Measurements from ENCODE around the gene DDX25. TPM values are rescaled to one million over a fixed set of nuclear protein-coding genes. Genes with fewer than 3 reads are reported as not detected.
"Not testable (repeated sequence)": the region's sequence is repeated elsewhere in the genome, so short reads cannot be mapped to it uniquely, and the experiment has no call there.

DDX25 gene
- polyA plus RNA-seq (ENCODE audit: insufficient read length in 12 of 12) = 1 to 10 TPM in 1 of 12 donors, under 1 TPM in 9, not detected in 2; 0.13 to 1.2 (median 0.60) TPM
- long read RNA-seq, donor 1, full-length matches to known transcripts = 2 of 2 reads
- long read RNA-seq, donor 1, partial matches to known transcripts = 0 of 2 reads
- long read RNA-seq, donor 1, other reads (novel, unspliced or antisense) = 0 of 2 reads
- long read RNA-seq, donor 2, full-length matches to known transcripts = 1 of 1 reads
- long read RNA-seq, donor 2, partial matches to known transcripts = 0 of 1 reads
- long read RNA-seq, donor 2, other reads (novel, unspliced or antisense) = 0 of 1 reads
- long read RNA-seq, donor 3 = 0 reads
- long read RNA-seq, donor 4 = 0 reads
- long read RNA-seq, donor 5 = 0 reads
- long read RNA-seq, donor 6 = 0 reads
- long read RNA-seq, donor 7 = 0 reads
- long read RNA-seq, donor 8 = 0 reads
- long read RNA-seq, donor 9 = 0 reads
- long read RNA-seq, donor 10 = 0 reads
- long read RNA-seq, donor 11 = 0 reads

DNA sequence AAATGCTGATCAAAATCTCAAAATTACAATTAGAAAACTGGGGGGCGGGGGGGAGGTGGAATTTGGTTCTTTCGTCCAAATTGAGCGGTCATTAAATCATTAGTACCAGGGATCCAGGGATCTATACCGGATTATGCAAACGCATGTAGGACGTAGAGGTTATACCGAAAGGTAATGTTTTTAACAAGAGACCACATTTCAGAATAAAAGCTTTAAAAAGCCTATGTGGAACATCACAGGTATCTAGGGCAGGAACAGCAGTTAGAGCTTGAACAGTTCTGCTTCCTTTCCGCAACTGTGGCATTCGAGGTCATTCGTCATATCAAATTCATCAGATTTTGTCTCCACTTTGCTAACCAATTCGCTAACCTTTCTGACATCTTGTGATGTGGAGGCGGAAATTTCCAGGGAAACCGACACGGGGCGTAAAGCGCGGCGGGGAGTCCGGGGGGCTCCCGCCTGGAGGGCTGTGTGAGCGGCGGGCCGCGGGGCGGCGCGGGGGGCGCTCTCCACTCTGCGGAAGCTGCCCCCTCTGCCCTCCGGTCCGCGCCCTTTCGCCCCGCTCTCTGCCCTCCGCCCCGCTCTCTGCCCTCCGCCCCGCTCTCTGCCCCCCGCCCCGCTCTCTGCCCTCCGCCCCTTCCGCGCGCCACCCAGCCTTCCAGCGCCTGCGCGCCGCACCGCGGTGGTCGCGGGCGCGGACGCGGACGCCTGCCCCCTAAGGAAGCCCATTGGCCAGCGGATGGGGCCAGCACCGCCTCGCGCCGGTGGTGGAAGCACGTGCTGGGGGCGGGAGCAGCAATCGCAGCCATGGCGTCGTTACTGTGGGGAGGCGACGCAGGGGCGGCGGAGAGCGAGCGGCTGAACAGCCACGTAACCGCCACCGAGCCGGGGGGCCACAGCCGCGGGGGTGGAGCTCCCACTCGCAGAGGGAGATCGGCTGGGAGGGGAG lies at the start of gene DDX25:
DDX25 (plus strand) TSS at position 798 of the 949 bp plus-strand sequence; CDS start at position 808, 10 bp downstream.
- DNase-seq = no peak

- DNase-seq = not testable (repeated sequence)
Observed at GRCh38 chr11:125857670-125858069, 46.6 kb upstream of the DDX25 start.

- not testable (repeated sequence) for DNase-seq
Observed at GRCh38 chr11:125862786-125863185, 41.5 kb upstream of the DDX25 start.

DNA sequence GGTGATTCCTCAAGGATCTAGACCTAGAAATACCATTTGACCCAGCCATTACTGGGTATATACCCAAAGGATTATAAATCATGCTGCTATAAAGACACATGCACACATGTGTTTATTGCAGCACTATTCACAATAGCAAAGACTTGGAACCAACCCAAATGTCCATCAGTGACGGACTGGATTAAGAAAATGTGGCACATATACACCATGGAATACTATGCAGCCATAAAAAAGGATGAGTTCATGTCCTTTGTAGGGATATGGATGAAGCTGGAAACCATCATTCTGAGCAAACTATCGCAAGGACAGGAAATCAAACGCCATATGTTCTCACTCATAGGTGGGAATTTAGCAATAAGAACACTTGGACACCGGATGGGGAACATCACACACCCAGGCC lies 39.0 kb upstream of the DDX25 start:
- not testable (repeated sequence) for DNase-seq

GRCh38 chr11:125869521-125869920 lies 34.8 kb upstream of the DDX25 start:
- no peak for DNase-seq

DNA sequence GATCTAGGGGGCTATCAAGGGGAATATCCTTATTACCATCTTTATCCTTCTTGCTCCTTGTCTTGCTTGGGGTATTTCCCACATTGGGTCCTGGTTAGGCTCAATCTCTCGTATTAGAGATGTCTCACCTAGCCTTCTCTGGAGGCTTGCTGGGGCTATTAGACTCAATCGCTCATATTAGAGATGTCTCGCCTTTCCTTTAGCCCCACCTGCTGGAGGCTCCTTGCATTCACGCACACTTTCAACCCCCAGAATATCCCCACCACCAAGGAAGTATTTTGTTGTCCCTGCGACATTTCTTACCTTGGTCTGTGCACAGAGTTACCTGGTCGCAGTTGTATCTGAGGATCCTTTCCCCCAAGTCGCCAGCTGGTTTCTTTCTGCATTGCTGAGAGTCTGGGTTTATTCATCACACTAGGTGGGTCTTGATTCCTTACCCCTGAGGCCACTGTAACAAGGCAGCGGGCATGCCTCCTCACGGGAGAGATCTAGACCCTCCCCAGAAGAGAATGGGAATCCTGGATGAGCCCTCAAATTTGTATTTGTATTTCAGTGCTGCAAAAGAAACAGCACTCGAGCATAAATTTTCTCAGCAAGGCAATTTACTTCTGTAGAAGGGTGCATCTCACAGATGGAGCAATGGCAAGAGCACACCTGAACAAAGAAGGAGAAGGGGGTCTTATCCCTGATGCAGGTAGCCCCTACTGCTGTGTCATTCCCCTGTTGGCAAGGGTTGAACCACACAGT lies 32.7 kb upstream of the DDX25 start:
- no peak for DNase-seq

DNA sequence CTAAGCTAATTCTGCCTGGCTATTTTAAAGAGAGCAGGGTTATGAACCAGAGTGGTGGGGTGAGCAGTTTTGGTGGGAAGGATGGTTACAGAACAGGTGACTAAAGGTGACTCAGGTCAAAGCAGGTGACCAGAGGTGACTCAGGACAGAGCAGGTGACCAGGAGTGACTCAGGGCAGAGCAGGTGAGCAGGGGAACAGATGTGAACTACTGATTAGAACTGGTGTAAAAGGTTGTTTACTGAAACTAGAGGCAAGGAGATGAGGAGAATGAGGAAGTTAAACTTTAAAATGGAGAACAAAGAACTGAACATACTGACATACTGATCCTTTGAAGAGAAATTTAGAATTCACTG lies 32.2 kb upstream of the DDX25 start:
- no peak for DNase-seq

DNA sequence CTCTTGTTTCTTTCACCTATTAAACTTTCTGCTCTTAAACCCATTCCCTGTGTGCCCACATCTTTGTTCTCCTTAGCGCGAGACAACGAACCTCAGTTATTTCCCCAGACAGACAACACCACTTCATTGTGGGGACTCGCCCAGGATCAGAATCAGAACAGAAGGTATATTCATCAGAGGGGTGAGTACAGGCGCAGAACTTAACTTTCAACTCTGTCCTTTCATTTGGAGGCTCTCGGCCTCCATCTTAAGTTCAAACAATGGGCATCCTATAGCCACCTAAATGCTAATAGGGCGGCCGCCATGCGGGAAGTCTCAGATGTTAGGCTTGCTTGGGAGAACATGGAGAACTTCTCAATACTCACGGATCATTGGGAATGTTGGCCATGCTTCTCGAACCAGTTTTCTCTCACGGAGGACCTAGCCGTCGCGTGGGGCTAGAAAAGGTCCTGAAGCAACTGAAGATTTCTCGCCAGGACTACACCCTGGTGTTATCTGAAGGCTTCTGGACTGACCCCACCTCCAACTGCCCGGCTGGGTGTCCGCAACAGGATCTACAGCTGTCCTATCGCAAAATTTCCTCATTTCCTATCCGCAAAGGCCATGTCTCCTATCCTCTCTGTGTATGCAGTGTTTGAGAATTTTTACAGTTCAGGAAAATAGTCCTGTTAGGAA lies 30.3 kb upstream of the DDX25 start:
- no peak for DNase-seq

DNA sequence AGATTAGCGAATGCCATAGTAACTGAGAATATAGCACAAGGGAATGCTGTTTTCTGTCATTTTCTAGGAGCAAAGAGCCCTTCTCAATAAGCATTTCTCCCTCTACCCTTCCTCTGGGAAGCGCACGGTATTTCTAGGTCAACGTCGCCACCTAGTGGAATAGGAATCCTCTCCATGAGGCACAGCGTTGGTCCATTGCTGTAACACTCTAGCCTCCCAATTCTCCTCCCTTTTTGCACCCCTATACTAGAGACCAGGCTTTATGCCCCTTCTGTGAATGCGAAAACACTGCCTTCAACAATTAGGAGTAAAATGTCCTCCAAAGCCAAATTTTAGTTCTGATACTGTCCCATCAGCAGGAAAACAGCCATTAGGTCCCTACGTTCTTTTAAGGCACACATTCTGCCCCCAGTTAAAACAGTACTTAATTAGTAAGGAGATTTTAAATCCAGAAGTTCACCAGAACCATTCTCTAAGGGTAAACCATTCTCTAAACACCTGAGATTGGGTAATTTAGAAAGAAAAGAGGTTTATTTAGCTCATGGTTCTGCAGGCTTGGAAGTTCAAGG lies 29.7 kb upstream of the DDX25 start:
- DNase-seq = peak; percentile 56

GRCh38 chr11:125881291-125881690 lies 23.0 kb upstream of the DDX25 start:
- no peak for DNase-seq

GRCh38 chr11:125883375-125883774 lies 20.9 kb upstream of the DDX25 start:
- DNase-seq = no peak

DNA sequence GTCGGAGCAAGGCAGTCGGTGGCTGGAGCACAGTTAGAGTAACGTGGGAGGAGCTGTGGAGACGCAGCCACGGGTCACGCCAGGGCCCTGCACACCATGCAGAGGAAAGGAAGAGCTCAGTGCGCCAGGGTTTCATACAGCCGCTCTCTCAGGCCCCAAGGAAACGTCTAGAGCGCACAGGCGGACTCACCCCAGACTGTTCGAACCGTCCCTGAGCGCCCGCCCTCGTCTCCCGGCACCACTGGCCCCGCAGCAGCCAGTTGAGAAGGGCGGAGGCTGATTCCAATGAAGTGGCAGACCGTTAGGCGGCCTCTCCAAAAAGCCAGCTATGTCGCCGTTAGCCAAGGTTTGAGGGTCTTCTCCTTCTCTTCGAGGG lies 17.3 kb upstream of the DDX25 start:
- peak; percentile 62 for DNase-seq

GRCh38 chr11:125887373-125888324 lies 16.7 kb upstream of the DDX25 start, which contains the start of gene HYLS1:
HYLS1 (plus strand) TSS chr11:125887668; CDS start chr11:125899369, 11,701 bp downstream.
- DNase-seq = peak; percentile 95

DNA sequence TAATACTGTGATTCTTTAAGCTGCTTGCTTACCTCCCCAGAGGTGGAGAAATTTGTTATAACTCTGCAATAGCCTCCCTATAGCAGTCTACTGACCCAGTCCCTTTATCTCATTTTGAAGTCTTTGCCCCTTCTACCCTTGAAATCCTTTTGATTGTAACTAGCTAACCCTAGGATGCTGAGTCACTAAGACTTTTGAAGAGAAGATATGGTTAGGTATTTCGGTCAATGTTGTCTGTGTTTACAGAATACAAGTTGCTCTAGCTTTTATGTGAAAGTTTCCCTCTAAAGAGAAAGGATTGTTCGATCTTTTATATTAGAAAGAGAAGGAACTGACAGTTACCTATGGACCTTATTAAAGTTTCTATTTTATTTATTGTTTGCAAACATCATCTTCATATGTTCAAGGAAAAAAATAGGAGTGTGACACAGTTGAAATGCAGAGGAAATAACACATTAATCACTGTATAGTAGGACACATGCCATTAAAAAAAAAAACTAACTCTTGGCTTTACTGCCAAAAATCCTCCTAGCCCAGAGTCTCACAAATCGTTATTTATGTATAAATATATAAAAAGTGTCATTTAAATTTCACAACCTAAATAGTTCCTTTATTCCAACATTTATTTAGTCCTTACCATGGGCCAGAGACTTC lies 13.7 kb upstream of the DDX25 start:
- DNase-seq = no peak

GRCh38 chr11:125892071-125892470 lies 12.2 kb upstream of the DDX25 start:
- DNase-seq = no peak

DNA sequence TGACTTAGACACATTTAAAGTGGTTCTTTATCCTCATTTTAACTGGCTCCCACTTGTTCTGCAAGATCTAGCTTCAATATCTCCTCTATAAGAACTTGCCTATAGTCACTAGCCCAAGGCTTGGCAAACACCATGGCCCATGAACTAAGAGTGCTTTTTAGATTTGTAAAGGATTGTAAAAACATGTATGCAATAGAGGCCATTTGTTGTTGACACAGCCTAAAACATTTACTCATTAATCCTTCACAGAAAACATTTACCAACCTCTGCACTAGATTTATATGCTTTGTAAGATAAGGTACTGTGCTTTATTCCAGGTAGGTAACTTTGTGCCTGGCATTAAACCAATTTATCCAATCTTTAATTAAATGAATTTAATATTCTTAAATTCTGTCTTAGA lies 11.3 kb upstream of the DDX25 start:
- DNase-seq = no peak

DNA sequence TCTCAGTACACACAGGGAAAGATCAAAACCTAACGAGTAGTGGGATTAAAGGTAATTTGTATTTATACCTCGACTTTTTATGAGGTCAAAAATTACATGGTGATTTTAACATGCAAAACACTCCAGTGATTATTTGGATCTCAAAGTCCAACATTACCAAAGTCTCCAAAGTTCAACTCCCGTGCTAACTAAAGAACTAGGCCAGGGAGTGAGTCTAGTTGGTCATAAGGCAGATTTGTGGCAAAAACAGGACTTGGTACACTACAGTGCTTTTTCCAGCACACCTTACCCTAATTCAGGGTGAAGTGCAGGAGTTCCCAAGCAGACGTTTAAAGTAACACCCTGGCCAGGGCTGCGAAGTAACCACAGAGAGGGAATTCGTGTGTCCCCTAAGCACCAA lies 2.4 kb upstream of the DDX25 start:
- no peak for DNase-seq

DNA sequence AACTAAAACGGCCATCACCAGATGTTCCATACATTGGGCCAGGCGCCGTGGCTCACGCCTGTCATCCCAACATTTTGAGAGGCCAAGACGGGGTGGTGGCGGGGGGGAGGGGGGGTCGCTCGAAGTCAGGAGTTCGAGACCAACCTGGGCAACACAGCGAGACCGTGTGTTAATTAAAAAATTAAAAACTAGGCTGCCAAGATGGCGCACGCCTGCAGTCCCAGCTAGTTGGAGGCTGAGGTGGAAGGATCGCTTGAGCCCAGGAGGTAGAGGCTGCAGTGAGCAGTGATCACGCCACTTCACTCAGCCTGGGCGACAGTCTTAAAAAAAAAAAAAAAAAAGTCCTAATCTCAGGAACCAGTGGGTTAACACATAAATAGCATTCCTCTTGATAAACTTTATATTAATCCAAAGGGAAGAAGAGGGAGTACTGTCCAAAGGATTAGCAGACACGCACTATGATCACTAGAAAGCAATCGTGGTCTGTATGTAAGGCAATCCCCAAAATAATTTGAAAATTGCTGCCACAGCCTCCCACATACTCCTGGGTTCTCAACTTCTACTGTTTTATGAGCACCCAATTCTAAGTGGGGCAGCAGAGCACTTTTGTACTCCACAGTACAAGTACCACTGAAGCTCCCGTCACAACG lies 1.9 kb upstream of the DDX25 start:
- DNase-seq = no peak

All from muscle of arm (tissue), 14 donors.